Esophagus (tissue), 2 donors: ENCODE results near the gene ATP4A. TPM values are rescaled to one million over a fixed set of nuclear protein-coding genes. Genes with fewer than 3 reads are reported as not detected.
A peak's percentile ranks its signal among the peaks of the same experiment; 100 is the strongest.
"Not testable (repeated sequence)": the region's sequence is repeated elsewhere in the genome, so short reads cannot be mapped to it uniquely, and the experiment has no call there.

Experiments used
- H3K27ac ChIP-seq, 2 donors: one replicate each; pipeline ENCODE4 v1.5.1; 2013; ENCODE audit warnings: low read depth in 2 of 2, mild to moderate bottlenecking in 2 of 2, inconsistent platforms in 1 of 2, low read length in 1 of 2, moderate library complexity in 1 of 2
- H3K27me3 ChIP-seq, 2 donors: one replicate each; pipeline ENCODE4 v1.6.1; 2013; ENCODE audit warnings: low read length in 2 of 2, control low read depth in 1 of 2, mild to moderate bottlenecking in 1 of 2; ENCODE audit not compliant: insufficient read depth in 2 of 2, control insufficient read depth in 1 of 2
- H3K36me3 ChIP-seq, 2 donors: one replicate each; pipeline ENCODE4 v1.6.1; 2013; ENCODE audit warnings: low read length in 1 of 2; ENCODE audit not compliant: control insufficient read depth in 2 of 2, insufficient read depth in 2 of 2
- H3K4me1 ChIP-seq, 2 donors: one replicate each; pipeline ENCODE4 v1.6.1; 2013; ENCODE audit warnings: low read length in 1 of 2; ENCODE audit not compliant: control insufficient read depth in 2 of 2, insufficient read depth in 2 of 2
- H3K4me3 ChIP-seq, 2 donors: one replicate each; pipeline ENCODE4 v1.5.1; 2013; ENCODE audit warnings: low read length in 2 of 2, mild to moderate bottlenecking in 2 of 2, low read depth in 1 of 2, moderate library complexity in 1 of 2
- H3K9me3 ChIP-seq, 2 donors: one replicate each; pipeline ENCODE4 v1.6.1; 2013; ENCODE audit warnings: mild to moderate bottlenecking in 2 of 2, low read depth in 1 of 2, low read length in 1 of 2, moderate library complexity in 1 of 2; ENCODE audit not compliant: control insufficient read depth in 2 of 2, insufficient read depth in 1 of 2
- WGBS, 2 donors: extraction: QIAGEN DNeasy Blood & Tissue Kit; methylation state at CpG; one replicate each; pipeline ENCODE4 v1.1.7; 2013; 5-methylcytosine and 5-hydroxymethylcytosine counted together
- polyA plus RNA-seq, 2 donors: library from polyadenylated mRNA; stranded (reverse); fragments of 200-250 nt; gene quantifications; one replicate each; pipeline ENCODE4 v1.2.3, GENCODE V29; 2013
- donor health status: healthy with polysubstance abuse.
- donor health status: Bipolar disorder and iron deficiency.

Gene ATP4A
- polyA plus RNA-seq: under 1 TPM; 0.02 to 0.12 TPM

- no peaks in the 10 kb centered on the region for H3K36me3 ChIP-seq
- WGBS, 2 donors: 69 to 70% methylated on average over 15 of the region's 15 CpGs
- no peak within 1 kb of the TSS for H3K4me3 ChIP-seq
- H3K9me3 ChIP-seq: no peaks in the 10 kb centered on the region
- H3K27me3 ChIP-seq: peaks cover 0 to 6% of the 10 kb centered on the region in 2 donors
- H3K4me1 ChIP-seq: peaks cover 0 to 7% of the 10 kb centered on the region in 2 donors
- no peak within 1 kb of the TSS for H3K27ac ChIP-seq
These were observed at the start of gene ATP4A for GRCh38 chr19:35563207-35563829. Gene ATP4A (minus strand): TSS chr19:35563658. CDS start chr19:35563629, 29 bp downstream.

DNA sequence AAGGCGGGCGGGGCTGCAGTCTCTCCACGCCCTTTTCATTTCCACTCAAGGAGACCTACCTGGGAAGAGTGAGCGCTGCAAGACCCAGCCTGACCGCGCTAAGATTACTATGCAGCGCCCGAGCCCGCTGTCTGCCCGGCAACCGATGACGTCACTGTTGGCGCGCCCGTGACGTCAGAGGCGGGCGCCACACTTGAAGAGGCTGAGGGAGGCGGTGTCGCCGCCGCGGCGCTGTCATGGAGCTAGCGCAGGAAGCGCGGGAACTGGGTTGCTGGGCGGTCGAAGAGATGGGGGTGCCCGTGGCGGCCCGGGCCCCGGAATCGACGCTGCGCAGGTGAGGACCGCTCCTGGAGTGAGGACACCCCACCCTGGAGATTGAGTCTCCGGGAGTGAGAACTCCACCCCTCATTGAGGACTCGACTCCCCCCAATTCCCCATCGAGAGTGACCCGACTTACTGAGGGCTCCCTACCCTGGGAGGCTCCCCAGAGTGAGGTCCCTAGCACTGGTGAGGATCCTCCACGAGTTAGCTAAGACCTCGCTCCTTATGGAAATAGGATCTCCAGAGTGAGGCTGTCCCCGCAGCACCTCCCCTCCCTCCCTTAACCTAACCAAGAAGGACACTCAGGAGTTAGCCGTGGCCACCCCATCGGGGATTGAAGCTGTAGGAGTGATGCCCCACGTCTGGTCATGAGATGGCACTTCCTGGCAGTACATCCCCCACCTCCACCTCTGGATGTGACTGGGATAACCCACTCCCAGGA lies 49.3 kb upstream of the ATP4A start, which contains the start of gene HAUS5:
Gene HAUS5 (plus strand): TSS at position 177 of the 763 bp plus-strand sequence. CDS start 60 bp downstream, at position 237.
- H3K36me3 ChIP-seq: peaks cover 0 to 3% of the 10 kb centered on the region in 2 donors
- H3K4me3 ChIP-seq: peak within 1 kb of the TSS; percentile 68 to 82
- peak within 1 kb of the TSS; percentile 50 to 85 for H3K27ac ChIP-seq
- peaks cover 4 to 5% of the 10 kb centered on the region in 2 donors for H3K4me1 ChIP-seq
- no peaks in the 10 kb centered on the region for H3K9me3 ChIP-seq
- H3K27me3 ChIP-seq: no peaks in the 10 kb centered on the region
- 1% methylated on average over 47 of the region's 47 CpGs for WGBS, 2 donors

- Histone ChIP-seq H3K9me3 (no peaks in the 10 kb centered on the region), H3K36me3 (peaks cover 0 to 3% of the 10 kb centered on the region in 2 donors), H3K27ac (peak overlapping the region in 1 of 2 donors; percentile 27), H3K4me3 (peak overlapping the region in 1 of 2 donors; percentile 82), H3K27me3 (no peaks in the 10 kb centered on the region), H3K4me1 (peaks cover 4 to 5% of the 10 kb centered on the region in 2 donors)
- 28 to 31% methylated on average over 9 of the region's 9 CpGs for WGBS, 2 donors
These were observed 48.7 kb upstream of the ATP4A start for GRCh38 chr19:35612224-35612558.

GRCh38 chr19:35609851-35610353 lies 46.4 kb upstream of the ATP4A start:
- Histone ChIP-seq H3K4me3 (no peak overlapping the region), H3K36me3 (no peaks in the 10 kb centered on the region), H3K9me3 (no peaks in the 10 kb centered on the region), H3K4me1 (peaks cover 4 to 5% of the 10 kb centered on the region in 2 donors), H3K27me3 (no peaks in the 10 kb centered on the region), H3K27ac (peak overlapping the region in 1 of 2 donors; percentile 26)
- WGBS, 2 donors: 65 to 68% methylated on average over 6 of the region's 6 CpGs

DNA sequence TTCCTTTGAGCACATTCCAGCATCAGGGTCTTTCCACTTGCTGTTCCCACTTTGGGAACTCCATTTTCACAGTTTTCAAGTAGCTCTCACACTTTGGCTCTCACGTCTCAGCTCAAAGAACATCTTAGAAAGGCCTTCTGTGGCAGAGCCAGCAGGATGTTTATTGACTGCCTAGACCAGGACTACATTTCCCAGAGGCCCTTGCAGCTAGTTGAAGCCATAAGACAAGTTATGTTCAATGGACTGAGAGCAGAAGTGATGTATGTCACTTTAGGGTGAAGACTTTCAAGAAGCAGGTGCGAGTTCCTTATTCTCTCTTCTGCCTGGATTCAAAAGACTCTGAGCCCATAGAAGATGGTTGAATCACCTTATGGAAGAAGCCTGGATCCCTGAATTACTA lies 44.8 kb upstream of the ATP4A start:
- Histone ChIP-seq H3K4me3 (no peak overlapping the region), H3K9me3 (no peaks in the 10 kb centered on the region), H3K36me3 (no peaks in the 10 kb centered on the region), H3K27ac (no peak overlapping the region), H3K4me1 (peaks cover 2 to 4% of the 10 kb centered on the region in 2 donors), H3K27me3 (no peaks in the 10 kb centered on the region)
- 82 to 84% methylated on average over 2 of the region's 2 CpGs for WGBS, 2 donors

DNA sequence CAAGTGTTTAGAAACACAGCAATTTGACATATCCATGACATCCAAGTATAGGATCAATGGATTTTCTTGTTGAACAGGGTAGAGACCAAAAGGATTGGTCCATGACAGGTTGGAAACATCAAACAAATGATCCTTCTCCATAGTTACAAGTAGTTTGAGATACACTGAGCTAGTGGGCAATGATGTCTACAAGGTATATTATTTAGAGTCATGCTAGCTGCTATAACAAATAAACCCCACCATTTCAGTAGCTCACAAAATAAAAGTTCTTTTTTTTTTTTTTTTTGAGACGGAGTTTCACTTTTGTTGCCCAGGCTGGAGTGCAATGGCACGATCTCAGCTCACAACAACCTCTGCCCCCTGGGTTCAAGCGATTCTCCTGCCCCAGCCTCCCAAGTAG lies 44.2 kb upstream of the ATP4A start:
- H3K27me3 ChIP-seq: no peaks in the 10 kb centered on the region
- H3K4me3 ChIP-seq: no peak overlapping the region
- no peaks in the 10 kb centered on the region for H3K9me3 ChIP-seq
- H3K36me3 ChIP-seq: no peaks in the 10 kb centered on the region
- WGBS, 2 donors: 75 to 83% methylated on average over 3 of the region's 3 CpGs
- no peak overlapping the region for H3K27ac ChIP-seq
- H3K4me1 ChIP-seq: no peaks in the 10 kb centered on the region

DNA sequence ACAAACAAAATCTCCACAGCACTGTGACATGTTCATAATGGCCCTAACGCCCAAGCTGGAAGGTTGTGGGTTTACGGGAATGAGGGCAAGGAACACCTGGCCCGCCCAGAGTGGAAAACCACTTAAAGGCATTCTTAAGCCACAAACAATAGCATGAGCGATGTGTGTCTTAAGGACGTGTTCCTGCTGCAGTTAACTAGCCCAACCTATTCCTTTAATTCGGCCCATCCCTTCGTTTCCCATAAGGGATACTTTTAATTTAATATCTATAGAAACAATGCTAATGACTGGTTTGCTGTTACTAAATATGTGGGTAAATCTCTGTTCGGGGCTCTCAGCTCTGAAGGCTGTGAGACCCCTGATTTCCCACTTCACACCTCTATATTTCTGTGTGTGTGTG lies 43.7 kb upstream of the ATP4A start:
- 82 to 85% methylated on average over 8 of the region's 8 CpGs for WGBS, 2 donors
- H3K27me3 ChIP-seq, H3K27ac ChIP-seq, H3K4me3 ChIP-seq, H3K4me1 ChIP-seq, H3K9me3 ChIP-seq, H3K36me3 ChIP-seq: not testable (repeated sequence)

- H3K27ac ChIP-seq, H3K27me3 ChIP-seq, H3K36me3 ChIP-seq, H3K4me3 ChIP-seq, H3K4me1 ChIP-seq, H3K9me3 ChIP-seq: not testable (repeated sequence)
- 83 to 87% methylated on average over 4 of the region's 4 CpGs for WGBS, 2 donors
These were observed 41.0 kb upstream of the ATP4A start for GRCh38 chr19:35604436-35604835.

GRCh38 chr19:35601971-35602370 lies 38.5 kb upstream of the ATP4A start:
- Histone ChIP-seq H3K27me3 (no peaks in the 10 kb centered on the region), H3K36me3 (no peaks in the 10 kb centered on the region), H3K27ac (no peak overlapping the region), H3K9me3 (no peaks in the 10 kb centered on the region), H3K4me1 (no peaks in the 10 kb centered on the region), H3K4me3 (no peak overlapping the region)
- 87 to 92% methylated on average over 3 of the region's 3 CpGs for WGBS, 2 donors
